ENCODE results near the gene PIGT.

Gene PIGT

GRCh38 chr20:45399018-45399417 lies 16.9 kb upstream of the PIGT start:
- ChIA-PET POLR2A (no interaction called here), CTCF (interaction anchor here (0.6 to 0.8 kb wide), 2 partner anchors 24 to 227 kb away, joined by 3 read pairs; no protein-coding TSS in a partner anchor)
- peak; percentile 98 for TF ChIP-seq ZNF558 (tag by site-specific recombination; IDR thresholded peaks at IDR 0.05)
- TF ChIP-seq ZNF292 (tag by site-specific recombination; IDR thresholded peaks at IDR 0.05; ENCODE audit: borderline replicate concordance, low read depth), result no peak
- no peak for TF ChIP-seq SCRT2 (tag by site-specific recombination; IDR thresholded peaks at IDR 0.05)
- TF ChIP-seq ZNF792 (tag by site-specific recombination; IDR thresholded peaks at IDR 0.05), result no peak
- TF ChIP-seq ZNF324 (tag by site-specific recombination; IDR thresholded peaks at IDR 0.05), result no peak
- Histone ChIP-seq H3K4me1 (ENCODE audit: control insufficient read depth, insufficient read depth, low read length) (no peaks in the 10 kb centered on the region), H3K4me3 (ENCODE audit: low read depth, low read length) (no peak overlapping the region), H3K9me3 (ENCODE audit: control insufficient read depth, insufficient read depth, low read depth, low read length) (no peaks in the 10 kb centered on the region), H3K36me3 (ENCODE audit: control insufficient read depth in 2 of 2, insufficient read depth in 1 of 2, low read length in 2 of 2) (no peaks in the 10 kb centered on the region), H3K27ac (ENCODE audit: extremely low read depth, low read depth, low read length) (no peak overlapping the region)

- Histone ChIP-seq H3K36me3 (ENCODE audit: control insufficient read depth in 2 of 2, insufficient read depth in 1 of 2, low read length in 2 of 2) (no peaks in the 10 kb centered on the region), H3K4me1 (ENCODE audit: control insufficient read depth, insufficient read depth, low read length) (no peaks in the 10 kb centered on the region), H3K4me3 (ENCODE audit: low read depth, low read length) (no peak overlapping the region), H3K27ac (ENCODE audit: extremely low read depth, low read depth, low read length) (no peak overlapping the region), H3K9me3 (ENCODE audit: control insufficient read depth, insufficient read depth, low read depth, low read length) (no peaks in the 10 kb centered on the region)
- CTCF ChIA-PET, result no interaction called here
- POLR2A ChIA-PET, result no interaction called here
- TF ChIP-seq ZNF830 (tag by site-specific recombination; IDR thresholded peaks at IDR 0.05; ENCODE audit: low read depth), result no peak
- no peak for TF ChIP-seq ZFP3 (tag by site-specific recombination; IDR thresholded peaks at IDR 0.05; ENCODE audit: low read depth)
- TF ChIP-seq ZNF266 (tag by site-specific recombination; IDR thresholded peaks at IDR 0.05; ENCODE audit: low read depth), result no peak
- peak; percentile 88 for TF ChIP-seq SETDB1 (IDR thresholded peaks at IDR 0.05; ENCODE audit: insufficient read length, low read length)
- peak; percentile 93 for TF ChIP-seq ZNF280D (tag by site-specific recombination; IDR thresholded peaks at IDR 0.05)
- TF ChIP-seq ZNF221 (tag by site-specific recombination; IDR thresholded peaks at IDR 0.05; ENCODE audit: borderline replicate concordance), result no peak
- no peak for TF ChIP-seq ZNF211 (tag by site-specific recombination; IDR thresholded peaks at IDR 0.05; ENCODE audit: low read depth)
- TF ChIP-seq ZFP41 (tag by site-specific recombination; IDR thresholded peaks at IDR 0.05; ENCODE audit: borderline replicate concordance), result no peak
- no peak for TF ChIP-seq SCRT2 (tag by site-specific recombination; IDR thresholded peaks at IDR 0.05)
- 0 out of 2 replicates have a peak, but pooled peaks have one; percentile 25 for TF ChIP-seq ZNF518A (tag by site-specific recombination; conservative IDR thresholded peaks at IDR 0.05; ENCODE audit: low read depth)
- TF ChIP-seq ZNF169 (tag by site-specific recombination; IDR thresholded peaks at IDR 0.05), result no peak
- TF ChIP-seq ZNF433 (tag by site-specific recombination; IDR thresholded peaks at IDR 0.05; ENCODE audit: low read depth), result no peak
- no peak for TF ChIP-seq KLF8 (tag by site-specific recombination; IDR thresholded peaks at IDR 0.05)
- TF ChIP-seq ZNF302 (tag by site-specific recombination; IDR thresholded peaks at IDR 0.05; ENCODE audit: low read depth), result no peak
- TF ChIP-seq YY2 (tag by site-specific recombination; IDR thresholded peaks at IDR 0.05), result no peak
- no peak for TF ChIP-seq ZNF112 (tag by site-specific recombination; IDR thresholded peaks at IDR 0.05)
- no peak for TF ChIP-seq BCL11B (tag by site-specific recombination; IDR thresholded peaks at IDR 0.05; ENCODE audit: low read depth)
- TF ChIP-seq ZNF114 (tag by site-specific recombination; IDR thresholded peaks at IDR 0.05), result no peak
- TF ChIP-seq ZBTB8A (tag by site-specific recombination; IDR thresholded peaks at IDR 0.05), result no peak
- TF ChIP-seq ZNF473 (tag by site-specific recombination; IDR thresholded peaks at IDR 0.05), result no peak
- TF ChIP-seq EGR2 (tag by site-specific recombination; IDR thresholded peaks at IDR 0.05; ENCODE audit: low read depth), result no peak
- no peak for TF ChIP-seq ZNF843 (tag by site-specific recombination; IDR thresholded peaks at IDR 0.05)
- TF ChIP-seq ZNF510 (tag by site-specific recombination; IDR thresholded peaks at IDR 0.05; ENCODE audit: insufficient replicate concordance), result peak; percentile 15
- TF ChIP-seq SP2 (tag by site-specific recombination; IDR thresholded peaks at IDR 0.05), result no peak
Measured at GRCh38 chr20:45400346-45401031, 15.5 kb upstream of the PIGT start.

All from HEK293 (cell line).